HEK293T (cell line): ENCODE measurements around the gene ZDHHC7.

Experiments
- CTCF ChIA-PET: fragments of 350-600 bp; formaldehyde crosslinking; extraction: SDS; loops from one replicate; lab custom pipeline; 2021; ENCODE audit warnings: antibody characterized with exemption, inconsistent platforms; lab: Yijun Ruan, JAX
- POLR2A ChIA-PET: fragments of 350-600 bp; formaldehyde crosslinking; extraction: SDS; loops from one replicate; lab custom pipeline; 2020; ENCODE audit warnings: antibody characterized with exemption, inconsistent platforms; lab: Yijun Ruan, JAX
- DNase-seq: peaks from one replicate; pipeline ENCODE4 v3.0.0; 2012; ENCODE audit warnings: mixed read lengths; ENCODE audit errors: extremely low spot score
- ARNT ChIP-seq: fragments of 450-650 bp; IDR thresholded peaks from 2 replicates; pipeline ENCODE4 v1.6.1; 2017; ENCODE audit warnings: mild to moderate bottlenecking
- BHLHE40 ChIP-seq: fragments of 450-650 bp; IDR thresholded peaks from 2 replicates; pipeline ENCODE4 v1.6.1; 2016; ENCODE audit warnings: mild to moderate bottlenecking, moderate library complexity, borderline replicate concordance
- CTBP1 ChIP-seq: fragments of 450-650 bp; IDR thresholded peaks from 2 replicates; pipeline ENCODE4 v1.6.1; 2016; ENCODE audit warnings: borderline replicate concordance
- ELF4 ChIP-seq: fragments of 450-650 bp; IDR thresholded peaks from 2 replicates; pipeline ENCODE4 v1.6.1; 2017; ENCODE audit warnings: antibody characterized with exemption
- FOXA1 ChIP-seq: fragments of 450-650 bp; IDR thresholded peaks from 2 replicates; pipeline ENCODE4 v1.6.1; 2016; ENCODE audit warnings: mild to moderate bottlenecking
- FOXK2 ChIP-seq: fragments of 450-650 bp; IDR thresholded peaks from 2 replicates; pipeline ENCODE4 v1.6.1; 2016; ENCODE audit warnings: mild to moderate bottlenecking
- FOXM1 ChIP-seq: fragments of 450-650 bp; IDR thresholded peaks from 2 replicates; pipeline ENCODE4 v1.6.1; 2017; ENCODE audit warnings: mild to moderate bottlenecking, borderline replicate concordance
- HDGF ChIP-seq: fragments of 450-650 bp; IDR thresholded peaks from 2 replicates; pipeline ENCODE4 v1.6.1; 2017; ENCODE audit warnings: antibody characterized with exemption, borderline replicate concordance
- L3MBTL2 ChIP-seq: fragments of 450-650 bp; conservative IDR thresholded peaks from 2 replicates; pipeline ENCODE4 v1.6.1; 2016; ENCODE audit warnings: mild to moderate bottlenecking
- LEF1 ChIP-seq: fragments of 450-650 bp; IDR thresholded peaks from 2 replicates; pipeline ENCODE4 v1.6.1; 2017; ENCODE audit warnings: mild to moderate bottlenecking, borderline replicate concordance
- NFRKB ChIP-seq: fragments of 450-650 bp; IDR thresholded peaks from 2 replicates; pipeline ENCODE4 v1.6.1; 2016; ENCODE audit warnings: mild to moderate bottlenecking, moderate library complexity
- SP1 ChIP-seq: fragments of 450-650 bp; IDR thresholded peaks from 2 replicates; pipeline ENCODE4 v1.6.1; 2017
- SUZ12 ChIP-seq: fragments of 450-650 bp; IDR thresholded peaks from 2 replicates; pipeline ENCODE4 v1.6.1; 2016; ENCODE audit warnings: mild to moderate bottlenecking
- TARDBP ChIP-seq: fragments of 450-650 bp; IDR thresholded peaks from 2 replicates; pipeline ENCODE4 v1.6.1; 2016
- ZNF384 ChIP-seq: fragments of 450-650 bp; IDR thresholded peaks from 2 replicates; pipeline ENCODE4 v1.6.1; 2016
- TF ChIP-seq, protein P1 (sequence below): fragments of 450-650 bp; IDR thresholded peaks from 2 replicates; pipeline ENCODE4 v1.6.1; 2016

ZDHHC7 gene

GRCh38 chr16:84985079-84986065 lies 26.0 kb downstream of the ZDHHC7 start:
- TF ChIP-seq ELF4: no peak
- TF ChIP-seq ZNF384: no peak
- no peak for TF ChIP-seq FOXM1
- no peak for TF ChIP-seq FOXA1
- no peak for TF ChIP-seq SP1
- no peak for TF ChIP-seq HDGF
- no peak for TF ChIP-seq FOXK2
- TF ChIP-seq SUZ12: no peak
- TF ChIP-seq NFRKB: no peak
- no peak for TF ChIP-seq LEF1
- no peak for TF ChIP-seq BHLHE40
- no peak for TF ChIP-seq CTBP1
- no peak for TF ChIP-seq TARDBP
- POLR2A ChIA-PET: no interaction called here
- CTCF ChIA-PET: no interaction called here
- DNase-seq: no peak

DNA sequence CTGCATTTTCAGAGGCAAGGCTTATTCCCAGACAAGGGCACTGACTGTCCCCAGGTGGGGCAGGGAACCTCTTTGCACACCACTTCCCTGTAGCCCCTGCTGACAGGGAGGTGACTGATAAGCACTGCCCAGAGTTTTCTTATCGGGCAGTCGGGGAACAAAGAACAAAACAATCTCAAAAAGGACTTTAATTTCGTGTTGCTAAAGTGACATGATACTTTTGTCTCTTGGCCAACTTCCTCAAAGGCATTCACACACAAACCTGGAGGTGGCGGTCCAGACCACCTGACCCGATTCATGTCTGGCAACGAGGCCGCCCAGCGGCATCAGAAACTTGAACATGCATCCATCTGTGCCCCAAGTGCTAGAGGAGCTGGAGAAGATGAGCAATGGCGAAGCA lies 28.9 kb downstream of the ZDHHC7 start:
- CTCF ChIA-PET: interaction anchor here (0.5 to 1.0 kb wide), 2 partner anchors 31 to 104 kb away, joined by 3 to 4 read pairs; no protein-coding TSS in a partner anchor
- DNase-seq: no peak
- POLR2A ChIA-PET: interaction anchor here (1.2 kb wide), 1 partner anchor 29 kb away, joined by 3 read pairs; the partner anchor contains the start of gene ZDHHC7
- TF ChIP-seq ARNT (no peak), FOXK2 (no peak), ZNF384 (no peak), L3MBTL2 (no peak), FOXM1 (no peak), LEF1 (no peak), FOXA1 (no peak), NFRKB (no peak), ELF4 (no peak), SP1 (no peak), SUZ12 (no peak), TARDBP (no peak), BHLHE40 (no peak), HDGF (no peak), CTBP1 (no peak)
- TF ChIP-seq, protein P1, sequence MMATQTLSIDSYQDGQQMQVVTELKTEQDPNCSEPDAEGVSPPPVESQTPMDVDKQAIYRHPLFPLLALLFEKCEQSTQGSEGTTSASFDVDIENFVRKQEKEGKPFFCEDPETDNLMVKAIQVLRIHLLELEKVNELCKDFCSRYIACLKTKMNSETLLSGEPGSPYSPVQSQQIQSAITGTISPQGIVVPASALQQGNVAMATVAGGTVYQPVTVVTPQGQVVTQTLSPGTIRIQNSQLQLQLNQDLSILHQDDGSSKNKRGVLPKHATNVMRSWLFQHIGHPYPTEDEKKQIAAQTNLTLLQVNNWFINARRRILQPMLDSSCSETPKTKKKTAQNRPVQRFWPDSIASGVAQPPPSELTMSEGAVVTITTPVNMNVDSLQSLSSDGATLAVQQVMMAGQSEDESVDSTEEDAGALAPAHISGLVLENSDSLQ: no peak

DNA sequence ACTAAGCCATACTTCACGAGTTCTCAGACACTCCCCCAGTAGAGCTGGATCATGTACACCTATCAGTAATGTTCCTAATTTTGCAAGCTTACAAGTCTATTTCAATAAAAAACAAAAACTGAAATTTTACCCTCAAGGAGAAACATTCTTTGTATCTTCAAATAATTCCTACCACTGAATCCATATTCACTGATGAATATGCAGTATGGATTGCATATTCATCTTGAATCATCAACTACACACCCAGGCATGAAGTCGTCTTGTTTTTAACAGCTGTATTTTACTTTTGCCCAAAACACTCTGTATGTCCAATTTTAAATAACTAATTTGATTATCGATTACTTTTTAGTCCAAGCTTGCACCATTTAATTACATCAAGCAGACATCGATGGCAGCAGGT lies 31.8 kb downstream of the ZDHHC7 start:
- no peak for TF ChIP-seq HDGF
- no peak for TF ChIP-seq FOXA1
- no peak for TF ChIP-seq ARNT
- TF ChIP-seq CTBP1: no peak
- TF ChIP-seq BHLHE40: no peak
- TF ChIP-seq TARDBP: no peak
- no peak for TF ChIP-seq SUZ12
- no peak for TF ChIP-seq ZNF384
- TF ChIP-seq L3MBTL2: no peak
- no peak for TF ChIP-seq FOXK2
- TF ChIP-seq SP1: no peak
- no peak for TF ChIP-seq LEF1
- no peak for TF ChIP-seq FOXM1
- TF ChIP-seq NFRKB: no peak
- TF ChIP-seq ELF4: no peak
- TF ChIP-seq, protein P1: no peak
- ChIA-PET CTCF (interaction anchor here (1.1 kb wide), 1 partner anchor 9 kb away, joined by 8 read pairs; no protein-coding TSS in a partner anchor), POLR2A (no interaction called here)
- DNase-seq: no peak

DNA sequence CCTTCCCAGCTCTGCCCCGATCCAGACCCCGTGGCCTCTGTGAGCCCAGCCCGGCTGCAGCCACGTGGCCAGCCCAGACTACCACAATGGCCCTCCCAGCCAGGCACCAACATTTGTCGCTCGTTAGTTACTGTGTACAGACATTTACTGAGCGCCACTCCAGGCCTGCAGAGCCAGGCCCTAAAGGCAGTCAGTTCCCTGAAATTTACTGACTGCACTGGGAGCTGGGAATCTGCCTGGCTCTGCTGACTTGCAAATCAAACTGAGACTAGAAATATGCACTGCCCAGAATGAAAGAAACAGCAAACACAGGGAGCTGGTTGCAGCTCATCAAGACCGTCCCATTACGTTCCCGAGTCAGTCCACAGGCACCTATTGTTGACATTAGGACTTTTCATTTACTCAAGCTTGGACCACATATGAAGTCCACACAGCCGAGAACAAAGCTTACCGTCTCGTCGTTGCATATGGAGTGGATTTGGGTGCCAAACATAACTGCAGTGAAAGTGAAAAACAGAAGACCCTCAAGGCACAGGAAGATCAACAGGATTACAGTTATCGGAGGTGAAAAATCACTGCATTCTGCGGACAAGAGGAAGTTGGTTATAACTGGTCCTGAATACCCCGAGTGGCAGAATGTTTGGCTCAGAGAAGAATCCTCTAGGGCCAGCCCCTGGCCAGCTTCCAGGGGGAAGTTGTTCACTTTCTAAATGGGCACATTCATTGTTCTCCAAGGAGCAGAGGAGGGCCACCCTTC lies 34.5 kb downstream of the ZDHHC7 start:
- no peak for DNase-seq
- ChIA-PET POLR2A (interaction anchor here (0.7 kb wide), 1 partner anchor 35 kb away, joined by 4 read pairs; the partner anchor contains the start of gene ZDHHC7), CTCF (interaction anchor here (1.2 kb wide), 1 partner anchor 52 kb away, joined by 3 read pairs; no protein-coding TSS in a partner anchor)
- TF ChIP-seq TARDBP: no peak
- TF ChIP-seq SUZ12: no peak
- no peak for TF ChIP-seq L3MBTL2
- no peak for TF ChIP-seq CTBP1

GRCh38 chr16:84975522-84975921 lies 35.8 kb downstream of the ZDHHC7 start:
- TF ChIP-seq CTBP1 (no peak), FOXA1 (no peak), TARDBP (no peak), L3MBTL2 (no peak), ELF4 (no peak), HDGF (no peak), SP1 (no peak), ARNT (no peak), SUZ12 (no peak), BHLHE40 (no peak)
- CTCF ChIA-PET: interaction anchor here (1.0 kb wide), 1 partner anchor 14 kb away, joined by 3 read pairs; no protein-coding TSS in a partner anchor
- DNase-seq: no peak
- POLR2A ChIA-PET: interaction anchor here (0.7 kb wide), 1 partner anchor 18 kb away, joined by 3 read pairs; no protein-coding TSS in a partner anchor

DNA sequence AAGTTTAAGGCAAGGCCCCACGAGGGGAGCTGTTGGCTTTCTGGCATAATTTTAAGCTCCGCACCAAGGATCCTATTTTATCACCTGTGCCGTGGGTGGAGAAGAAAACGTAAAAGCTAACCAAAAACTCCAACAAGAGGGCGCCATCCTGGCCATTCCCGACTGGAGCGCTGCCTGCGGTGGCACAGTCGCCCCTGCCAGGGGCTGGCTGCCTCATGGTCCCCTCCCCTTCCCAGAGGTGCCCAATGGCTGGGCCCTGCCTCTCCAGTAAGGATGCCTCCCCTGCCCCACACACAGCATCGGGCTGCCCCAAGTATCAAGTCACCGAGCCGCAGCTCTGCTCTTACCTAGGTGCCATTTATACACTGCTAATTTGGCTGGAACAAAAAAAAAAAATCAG lies 36.3 kb downstream of the ZDHHC7 start:
- TF ChIP-seq, protein P1: no peak
- TF ChIP-seq NFRKB (no peak), ARNT (no peak), BHLHE40 (no peak), FOXM1 (no peak), ELF4 (no peak)
- no peak for DNase-seq
- ChIA-PET POLR2A (interaction anchor here (0.7 kb wide), 1 partner anchor 17 kb away, joined by 3 read pairs; no protein-coding TSS in a partner anchor), CTCF (interaction anchor here (0.7 to 1.0 kb wide), 2 partner anchors 15 to 22 kb away, joined by 3 read pairs; no protein-coding TSS in a partner anchor)
